ENCODE results near the gene ADAMTS12. TPM values are rescaled to one million over a fixed set of nuclear protein-coding genes. Genes with fewer than 3 reads are reported as not detected.

Gene ADAMTS12
- total and polyA plus RNA-seq, 2 of the 8 experiments (the other 6 are each of a cell fraction or from before 2014, with no cell fraction given): 6.4 to 12.8 TPM

DNA sequence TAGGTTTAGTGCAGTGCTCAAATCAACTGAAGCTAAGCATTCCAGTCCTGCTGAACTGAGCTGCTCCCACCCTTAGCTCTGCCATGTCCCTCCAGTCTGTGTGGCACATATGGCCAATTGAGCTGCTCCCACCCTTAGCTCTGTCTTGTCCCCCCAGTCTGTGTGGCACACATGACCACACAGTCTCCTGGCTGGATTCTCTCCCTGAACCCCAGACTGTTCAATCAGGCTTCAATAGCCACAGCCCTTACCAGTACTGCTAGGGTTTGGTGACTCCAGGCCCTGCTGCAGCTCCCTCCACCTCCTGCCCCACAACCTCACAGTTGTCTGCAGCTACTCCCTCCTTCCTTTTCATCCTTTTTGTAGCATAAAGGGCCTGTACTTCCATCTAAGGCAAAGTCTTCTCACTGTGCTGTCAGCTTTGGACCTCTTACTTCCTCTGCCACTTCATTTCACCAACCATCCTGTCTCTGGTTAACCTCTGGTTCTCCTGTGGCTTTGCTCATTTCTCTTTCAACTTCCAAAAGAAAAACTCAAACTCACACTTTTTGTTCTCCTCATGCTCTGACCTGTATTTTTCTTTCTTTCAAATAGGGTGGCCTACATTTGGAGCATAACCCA is 50.8 kb downstream of the ADAMTS12 start:
- H3K23ac ChIP-seq (ENCODE audit: insufficient read length): no peak overlapping the region
- no peak overlapping the region for H2BK20ac ChIP-seq (ENCODE audit: low read length)
- no peaks in the 10 kb centered on the region for H4K20me1 ChIP-seq (replicated peaks in 1 of 2; ENCODE audit: control insufficient read depth in 1 of 2, insufficient read depth in 2 of 2, low read length in 2 of 2)
- H3K27ac ChIP-seq (ENCODE audit: low read depth, low read length): no peak overlapping the region
- 0 out of 8 replicates have a peak, but pooled peaks cover 0 to 6% (median 2%) of the 10 kb centered on the region in 4 experiments for H3K36me3 ChIP-seq (ENCODE audit: control insufficient read depth in 2 of 4, insufficient read depth in 4 of 4, low read length in 3 of 4)
- H2BK15ac ChIP-seq (ENCODE audit: low read length): peak overlapping the region; percentile 2; the same call in 1 of the 2 replicates
- peaks cover 3 to 4% of the 10 kb centered on the region in 2 experiments; a peak in 3 of 4 replicates for H3K9me3 ChIP-seq (ENCODE audit: insufficient read depth in 2 of 2, low read depth in 1 of 2, low read length in 1 of 2)
- no peak overlapping the region for H3K4me3 ChIP-seq (ENCODE audit: extremely low read depth in 1 of 4, insufficient read depth in 2 of 4, low read depth in 3 of 4, low read length in 4 of 4)
- no peak overlapping the region for H3K14ac ChIP-seq (ENCODE audit: insufficient read length)
- no peak overlapping the region for H2AFZ ChIP-seq (ENCODE audit: low read length)
- no peaks in the 10 kb centered on the region for H3K23me2 ChIP-seq (ENCODE audit: low read depth, low read length)
- H3K9ac ChIP-seq (replicated peaks in 1 of 4; ENCODE audit: extremely low read depth in 1 of 4, low read depth in 3 of 4, low read length in 3 of 4): no peak overlapping the region
- no peak overlapping the region for H4K5ac ChIP-seq (ENCODE audit: insufficient read length, low read depth, low read length)
- H3K79me1 ChIP-seq (ENCODE audit: low read depth, low read length): no peaks in the 10 kb centered on the region; the same call in 1 of the 2 replicates
- no peak overlapping the region for H4K91ac ChIP-seq (replicated peaks; ENCODE audit: insufficient read length, low read length)
- H3K4me2 ChIP-seq (ENCODE audit: insufficient read depth in 1 of 2, low read depth in 2 of 2, low read length in 2 of 2): no peak overlapping the region
- H3K56ac ChIP-seq (replicated peaks; ENCODE audit: insufficient read length, low read depth, low read length): no peak overlapping the region
- POLR2A ChIA-PET (ENCODE audit: partially characterized antibody): no interaction called here
- FAIRE-seq (no peak), DNase-seq (ENCODE audit: low read depth in 1 of 2, low spot score in 2 of 2) (no peak)
- no peaks in the 10 kb centered on the region; a peak in 1 of 7 replicates for H3K4me1 ChIP-seq (replicated peaks in 1 of 4; ENCODE audit: control insufficient read depth in 3 of 4, insufficient read depth in 4 of 4, low read length in 3 of 4)
- no peak overlapping the region for H3K18ac ChIP-seq (ENCODE audit: extremely low read depth, low read length)
- peak overlapping the region; percentile 82 for H2BK12ac ChIP-seq (ENCODE audit: low read depth, low read length)
- CTCF ChIA-PET (ENCODE audit: partially characterized antibody): interaction anchor here (0.6 to 1.3 kb wide), 2 partner anchors 94 to 332 kb away, joined by 3 to 7 read pairs; no protein-coding TSS in a partner anchor
- H3K79me2 ChIP-seq (ENCODE audit: control insufficient read depth in 1 of 2, insufficient read depth in 2 of 2, low read length in 2 of 2): no peaks in the 10 kb centered on the region
- H4K8ac ChIP-seq (ENCODE audit: extremely low read depth, insufficient read depth, low read length): no peak overlapping the region
- no peaks in the 10 kb centered on the region for H3K27me3 ChIP-seq (replicated peaks in 1 of 4; ENCODE audit: control insufficient read depth in 3 of 4, extremely low read depth in 1 of 4, insufficient read depth in 3 of 4, low read length in 3 of 4)
- no peak overlapping the region for H3K4ac ChIP-seq (replicated peaks; ENCODE audit: insufficient read length, low read depth, low read length)
- H2BK5ac ChIP-seq (ENCODE audit: low read depth, low read length): no peak overlapping the region
- H2BK120ac ChIP-seq (replicated peaks; ENCODE audit: low read depth, low read length): no peak overlapping the region
- peak overlapping the region; percentile 47; the same call in 1 of the 2 replicates for H2AK5ac ChIP-seq (ENCODE audit: low read depth, low read length)
- no peak for TF ChIP-seq HDAC6 (IDR thresholded peaks at IDR 0.05; ENCODE audit: low read depth, low read length)
- TF ChIP-seq SP4 (IDR thresholded peaks at IDR 0.05; ENCODE audit: low read length): no peak
- no peak for TF ChIP-seq SRF (IDR thresholded peaks at IDR 0.05; ENCODE audit: low read depth, low read length)
- TF ChIP-seq TEAD4 (IDR thresholded peaks at IDR 0.05; ENCODE audit: low read depth, low read length): no peak
- TF ChIP-seq BACH1 (IDR thresholded peaks at IDR 0.05; ENCODE audit: low read length): no peak
- TF ChIP-seq, protein P1, sequence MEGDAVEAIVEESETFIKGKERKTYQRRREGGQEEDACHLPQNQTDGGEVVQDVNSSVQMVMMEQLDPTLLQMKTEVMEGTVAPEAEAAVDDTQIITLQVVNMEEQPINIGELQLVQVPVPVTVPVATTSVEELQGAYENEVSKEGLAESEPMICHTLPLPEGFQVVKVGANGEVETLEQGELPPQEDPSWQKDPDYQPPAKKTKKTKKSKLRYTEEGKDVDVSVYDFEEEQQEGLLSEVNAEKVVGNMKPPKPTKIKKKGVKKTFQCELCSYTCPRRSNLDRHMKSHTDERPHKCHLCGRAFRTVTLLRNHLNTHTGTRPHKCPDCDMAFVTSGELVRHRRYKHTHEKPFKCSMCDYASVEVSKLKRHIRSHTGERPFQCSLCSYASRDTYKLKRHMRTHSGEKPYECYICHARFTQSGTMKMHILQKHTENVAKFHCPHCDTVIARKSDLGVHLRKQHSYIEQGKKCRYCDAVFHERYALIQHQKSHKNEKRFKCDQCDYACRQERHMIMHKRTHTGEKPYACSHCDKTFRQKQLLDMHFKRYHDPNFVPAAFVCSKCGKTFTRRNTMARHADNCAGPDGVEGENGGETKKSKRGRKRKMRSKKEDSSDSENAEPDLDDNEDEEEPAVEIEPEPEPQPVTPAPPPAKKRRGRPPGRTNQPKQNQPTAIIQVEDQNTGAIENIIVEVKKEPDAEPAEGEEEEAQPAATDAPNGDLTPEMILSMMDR (IDR thresholded peaks at IDR 0.05; ENCODE audit: control extremely low read depth in 1 of 3, insufficient read depth in 1 of 3, low read depth in 1 of 3, low read length in 3 of 3): no peak
- TF ChIP-seq KDM4A (IDR thresholded peaks at IDR 0.05; ENCODE audit: low read depth, low read length, severe bottlenecking): no peak
- TF ChIP-seq JUND (IDR thresholded peaks at IDR 0.05; ENCODE audit: low read length): no peak
- no peak for TF ChIP-seq RFX5 (IDR thresholded peaks at IDR 0.05; ENCODE audit: borderline replicate concordance, low read depth, low read length)
- TF ChIP-seq KDM1A (IDR thresholded peaks at IDR 0.05; ENCODE audit: borderline replicate concordance, low read length): no peak
- TF ChIP-seq, protein P2, sequence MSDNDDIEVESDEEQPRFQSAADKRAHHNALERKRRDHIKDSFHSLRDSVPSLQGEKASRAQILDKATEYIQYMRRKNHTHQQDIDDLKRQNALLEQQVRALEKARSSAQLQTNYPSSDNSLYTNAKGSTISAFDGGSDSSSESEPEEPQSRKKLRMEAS (IDR thresholded peaks at IDR 0.05): no peak
- no peak for TF ChIP-seq JUN (IDR thresholded peaks at IDR 0.05; ENCODE audit: low read depth, low read length)

Measured in H1 (cell line).